Measurements from ENCODE around the gene CDYL2. TPM values are rescaled to one million over a fixed set of nuclear protein-coding genes. Genes with fewer than 3 reads are reported as not detected.

The CDYL2 gene
- total and polyA plus RNA-seq, 12 donors = 0.59 to 5.3 (median 2.9) TPM

GRCh38 chr16:80594756-80595155, 209.6 kb downstream of the CDYL2 start:
- Histone ChIP-seq H3K4me1 (peaks cover 0 to 6% (median 0%) of the 10 kb centered on the region in 9 donors), H3K9me3 (no peaks in the 10 kb centered on the region), H3K27me3 (no peaks in the 10 kb centered on the region), H3K27ac (no peak overlapping the region), H3K36me3 (no peaks in the 10 kb centered on the region), H3K4me3 (no peak overlapping the region)
- ATAC-seq = no peak
- intact Hi-C loops (cut with DNase I) = no loop called here
- TF ChIP-seq, protein P1, sequence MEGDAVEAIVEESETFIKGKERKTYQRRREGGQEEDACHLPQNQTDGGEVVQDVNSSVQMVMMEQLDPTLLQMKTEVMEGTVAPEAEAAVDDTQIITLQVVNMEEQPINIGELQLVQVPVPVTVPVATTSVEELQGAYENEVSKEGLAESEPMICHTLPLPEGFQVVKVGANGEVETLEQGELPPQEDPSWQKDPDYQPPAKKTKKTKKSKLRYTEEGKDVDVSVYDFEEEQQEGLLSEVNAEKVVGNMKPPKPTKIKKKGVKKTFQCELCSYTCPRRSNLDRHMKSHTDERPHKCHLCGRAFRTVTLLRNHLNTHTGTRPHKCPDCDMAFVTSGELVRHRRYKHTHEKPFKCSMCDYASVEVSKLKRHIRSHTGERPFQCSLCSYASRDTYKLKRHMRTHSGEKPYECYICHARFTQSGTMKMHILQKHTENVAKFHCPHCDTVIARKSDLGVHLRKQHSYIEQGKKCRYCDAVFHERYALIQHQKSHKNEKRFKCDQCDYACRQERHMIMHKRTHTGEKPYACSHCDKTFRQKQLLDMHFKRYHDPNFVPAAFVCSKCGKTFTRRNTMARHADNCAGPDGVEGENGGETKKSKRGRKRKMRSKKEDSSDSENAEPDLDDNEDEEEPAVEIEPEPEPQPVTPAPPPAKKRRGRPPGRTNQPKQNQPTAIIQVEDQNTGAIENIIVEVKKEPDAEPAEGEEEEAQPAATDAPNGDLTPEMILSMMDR (IDR thresholded peaks at IDR 0.05) = no peak
- DNase-seq = no peak

DNA sequence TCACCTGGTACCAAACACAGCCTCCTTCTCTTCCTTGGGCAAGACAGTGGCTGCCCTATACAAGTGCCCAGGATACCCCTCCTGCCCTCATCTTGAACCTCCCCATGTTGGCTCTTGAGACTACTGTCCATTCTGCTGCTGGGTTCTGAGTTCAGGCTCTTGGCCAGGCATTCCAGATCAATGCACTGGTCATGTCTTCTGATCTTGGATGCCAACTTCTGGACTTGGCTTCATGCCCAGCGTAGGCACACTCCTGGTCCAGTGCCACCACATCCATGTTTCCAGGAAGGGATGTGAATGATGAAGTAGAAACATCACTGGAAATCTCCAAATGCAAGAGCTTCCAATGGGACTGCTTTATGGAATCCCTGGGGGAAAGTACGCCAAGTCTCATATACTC, 212.1 kb downstream of the CDYL2 start:
- intact Hi-C loops (cut with DNase I) = no loop called here
- no peak overlapping the region for H3K27ac ChIP-seq
- peaks cover 0 to 6% (median 0%) of the 10 kb centered on the region in 9 donors for H3K4me1 ChIP-seq
- TF ChIP-seq, protein P1 (IDR thresholded peaks at IDR 0.05) = no peak
- no peaks in the 10 kb centered on the region for H3K27me3 ChIP-seq
- no peaks in the 10 kb centered on the region for H3K36me3 ChIP-seq
- 79 to 88% methylated on average over 2 of the region's 2 CpGs for WGBS, 2 donors
- DNase-seq (no peak), ATAC-seq (no peak)
- H3K4me3 ChIP-seq = no peak overlapping the region
- H3K9me3 ChIP-seq = no peaks in the 10 kb centered on the region

GRCh38 chr16:80591071-80591915, 213.1 kb downstream of the CDYL2 start:
- H3K27me3 ChIP-seq = no peaks in the 10 kb centered on the region
- H3K4me3 ChIP-seq = no peak overlapping the region
- peaks cover 0 to 6% (median 0%) of the 10 kb centered on the region in 9 donors for H3K4me1 ChIP-seq
- WGBS, 2 donors = 76 to 78% methylated on average over 7 of the region's 7 CpGs
- TF ChIP-seq, protein P1 (IDR thresholded peaks at IDR 0.05) = no peak
- intact Hi-C loops (cut with DNase I) = no loop called here
- H3K36me3 ChIP-seq = no peaks in the 10 kb centered on the region
- no peak for DNase-seq
- H3K9me3 ChIP-seq = no peaks in the 10 kb centered on the region
- no peak overlapping the region for H3K27ac ChIP-seq
- no peak for ATAC-seq

DNA sequence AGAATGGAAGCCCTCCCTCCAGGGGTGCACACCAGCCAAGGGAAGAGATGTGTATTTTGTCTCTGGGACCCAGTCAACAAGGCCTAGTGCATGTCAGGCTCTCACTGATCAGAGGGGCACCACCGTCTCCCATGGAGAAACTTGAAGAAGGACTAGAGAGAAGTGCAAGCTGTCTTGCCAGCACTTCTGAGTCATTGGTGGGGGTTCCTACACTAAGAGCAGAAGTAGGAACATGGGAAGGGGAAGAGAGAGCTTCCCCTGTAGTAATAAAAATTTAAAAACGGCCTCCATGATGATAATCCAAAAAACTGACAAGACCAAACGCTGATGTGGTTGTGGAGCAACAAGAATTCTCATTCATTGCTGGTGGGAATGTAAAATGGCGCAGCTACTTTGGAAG, 217.3 kb downstream of the CDYL2 start:
- ATAC-seq (peak in 1 of 8 donors; percentile 41), DNase-seq (no peak)
- intact Hi-C loops (cut with DNase I) = no loop called here
- no peaks in the 10 kb centered on the region for H3K36me3 ChIP-seq
- no peak overlapping the region for H3K27ac ChIP-seq
- TF ChIP-seq, protein P1 (IDR thresholded peaks at IDR 0.05) = no peak
- 78 to 80% methylated on average over 4 of the region's 4 CpGs for WGBS, 2 donors
- no peak overlapping the region for H3K4me3 ChIP-seq
- H3K4me1 ChIP-seq = peaks cover 0 to 6% (median 0%) of the 10 kb centered on the region in 9 donors
- H3K27me3 ChIP-seq = peaks cover 0 to 11% (median 0%) of the 10 kb centered on the region in 7 donors
- no peaks in the 10 kb centered on the region for H3K9me3 ChIP-seq
